RWPE2 (cell line): ENCODE results near the gene GATD1.
A peak's percentile ranks its signal among the peaks of the same experiment; 100 is the strongest.

Source experiments
- ATAC-seq: fragments of 200-7000 bp; cut with Tn5 transposase; 3 replicates; pipeline ENCODE4 v1.9.1; 2021; ENCODE audit warnings: low read depth
- DNase-seq: peaks from one replicate; pipeline ENCODE4 v3.0.0-alpha.2; 2020; ENCODE audit warnings: low spot score
- H3K27ac ChIP-seq: fragments of 450-650 bp; 2 replicates; pipeline ENCODE4 v1.5.1; 2017; ENCODE audit warnings: mild to moderate bottlenecking; ENCODE audit not compliant: poor library complexity, severe bottlenecking
- H3K27me3 ChIP-seq: fragments of 250-450 bp; sonication (Bioruptor Pico); 2 replicates; pipeline ENCODE4 v1.5.1; 2021; ENCODE audit warnings: mild to moderate bottlenecking, moderate library complexity; ENCODE audit not compliant: insufficient read depth, poor library complexity, severe bottlenecking
- H3K36me3 ChIP-seq: fragments of 250-450 bp; sonication (Bioruptor Pico); 2 replicates; pipeline ENCODE4 v1.5.1; 2020; ENCODE audit warnings: low read depth, mild to moderate bottlenecking, moderate library complexity
- H3K4me1 ChIP-seq: fragments of 250-450 bp; sonication (Bioruptor Pico); 2 replicates; pipeline ENCODE4 v1.5.1; 2021; ENCODE audit warnings: mild to moderate bottlenecking, moderate library complexity; ENCODE audit not compliant: insufficient read depth, poor library complexity, severe bottlenecking
- H3K4me3 ChIP-seq: fragments of 250-450 bp; sonication (Bioruptor Pico); 2 replicates; pipeline ENCODE4 v1.5.1; 2021; ENCODE audit warnings: mild to moderate bottlenecking, moderate library complexity; ENCODE audit not compliant: severe bottlenecking
- H3K9me3 ChIP-seq: fragments of 250-450 bp; sonication (Bioruptor Pico); 2 replicates; pipeline ENCODE4 v1.5.1; 2021; ENCODE audit warnings: mild to moderate bottlenecking, moderate library complexity; ENCODE audit not compliant: severe bottlenecking
- TF ChIP-seq, protein P1 (sequence below): fragments of 450-650 bp; IDR thresholded peaks from one replicate; pipeline ENCODE4 v1.5.1; 2017; ENCODE audit warnings: mild to moderate bottlenecking, moderate library complexity; ENCODE audit not compliant: poor library complexity, severe bottlenecking

GATD1 gene

DNA sequence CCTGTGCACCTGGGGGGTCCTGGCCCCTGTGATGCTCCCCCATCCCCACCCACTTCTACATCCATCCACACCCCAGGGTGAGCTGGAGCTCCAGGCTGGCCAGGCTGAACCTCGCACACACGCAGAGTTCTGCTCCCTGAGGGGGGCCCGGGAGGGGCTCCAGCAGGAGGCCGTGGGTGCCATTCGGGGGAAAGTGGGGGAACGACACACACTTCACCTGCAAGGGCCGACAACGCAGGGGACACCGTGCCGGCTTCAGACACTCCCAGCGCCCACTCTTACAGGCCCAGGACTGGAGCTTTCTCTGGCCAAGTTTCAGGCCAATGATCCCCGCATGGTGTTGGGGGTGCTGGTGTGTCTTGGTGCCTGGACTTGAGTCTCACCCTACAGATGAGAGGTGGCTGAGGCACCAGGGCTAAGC is 50.0 kb downstream of the GATD1 start:
- Histone ChIP-seq H3K9me3 (no peaks in the 10 kb centered on the region), H3K27me3 (no peaks in the 10 kb centered on the region), H3K4me1 (peaks cover 15% of the 10 kb centered on the region), H3K27ac (peak overlapping the region; percentile 71), H3K4me3 (no peak overlapping the region), H3K36me3 (peaks cover 40% of the 10 kb centered on the region)
- TF ChIP-seq, protein P1, sequence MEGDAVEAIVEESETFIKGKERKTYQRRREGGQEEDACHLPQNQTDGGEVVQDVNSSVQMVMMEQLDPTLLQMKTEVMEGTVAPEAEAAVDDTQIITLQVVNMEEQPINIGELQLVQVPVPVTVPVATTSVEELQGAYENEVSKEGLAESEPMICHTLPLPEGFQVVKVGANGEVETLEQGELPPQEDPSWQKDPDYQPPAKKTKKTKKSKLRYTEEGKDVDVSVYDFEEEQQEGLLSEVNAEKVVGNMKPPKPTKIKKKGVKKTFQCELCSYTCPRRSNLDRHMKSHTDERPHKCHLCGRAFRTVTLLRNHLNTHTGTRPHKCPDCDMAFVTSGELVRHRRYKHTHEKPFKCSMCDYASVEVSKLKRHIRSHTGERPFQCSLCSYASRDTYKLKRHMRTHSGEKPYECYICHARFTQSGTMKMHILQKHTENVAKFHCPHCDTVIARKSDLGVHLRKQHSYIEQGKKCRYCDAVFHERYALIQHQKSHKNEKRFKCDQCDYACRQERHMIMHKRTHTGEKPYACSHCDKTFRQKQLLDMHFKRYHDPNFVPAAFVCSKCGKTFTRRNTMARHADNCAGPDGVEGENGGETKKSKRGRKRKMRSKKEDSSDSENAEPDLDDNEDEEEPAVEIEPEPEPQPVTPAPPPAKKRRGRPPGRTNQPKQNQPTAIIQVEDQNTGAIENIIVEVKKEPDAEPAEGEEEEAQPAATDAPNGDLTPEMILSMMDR: no peak
- DNase-seq (peak; percentile 68), ATAC-seq (peak; percentile 1; the same call in 1 of the 3 replicates)

DNA sequence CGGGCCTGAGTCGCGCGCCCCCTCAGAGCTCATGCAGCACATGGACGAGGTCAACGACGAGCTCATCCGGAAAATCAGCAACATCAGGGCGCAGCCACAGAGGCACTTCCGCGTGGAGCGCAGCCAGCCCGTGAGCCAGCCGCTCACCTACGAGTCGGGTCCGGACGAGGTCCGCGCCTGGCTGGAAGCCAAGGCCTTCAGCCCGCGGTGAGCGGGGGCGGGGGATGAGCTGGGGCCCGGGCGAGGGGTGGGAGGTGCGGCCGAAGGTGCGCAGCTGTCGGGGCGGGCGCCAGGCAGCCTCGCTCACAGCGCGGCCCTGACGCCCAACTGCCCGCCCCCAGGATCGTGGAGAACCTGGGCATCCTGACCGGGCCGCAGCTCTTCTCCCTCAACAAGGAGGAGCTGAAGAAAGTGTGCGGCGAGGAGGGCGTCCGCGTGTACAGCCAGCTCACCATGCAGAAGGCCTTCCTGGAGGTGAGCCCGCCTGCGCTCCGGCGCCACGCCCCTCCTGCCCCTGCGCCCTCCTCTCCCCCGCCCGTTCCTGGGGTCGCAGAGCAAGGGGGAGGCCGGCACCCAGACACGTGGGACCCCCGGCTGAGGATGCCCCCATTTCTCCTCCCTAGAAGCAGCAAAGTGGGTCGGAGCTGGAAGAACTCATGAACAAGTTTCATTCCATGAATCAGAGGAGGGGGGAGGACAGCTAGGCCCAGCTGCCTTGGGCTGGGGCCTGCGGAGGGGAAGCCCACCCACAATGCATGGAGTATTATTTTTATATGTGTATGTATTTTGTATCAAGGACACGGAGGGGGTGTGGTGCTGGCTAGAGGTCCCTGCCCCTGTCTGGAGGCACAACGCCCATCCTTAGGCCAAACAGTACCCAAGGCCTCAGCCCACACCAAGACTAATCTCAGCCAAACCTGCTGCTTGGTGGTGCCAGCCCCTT is 50.7 kb downstream of the GATD1 start:
- Histone ChIP-seq H3K4me3 (no peak overlapping the region), H3K27ac (peak overlapping the region; percentile 71), H3K27me3 (no peaks in the 10 kb centered on the region), H3K36me3 (peaks cover 47% of the 10 kb centered on the region), H3K9me3 (no peaks in the 10 kb centered on the region), H3K4me1 (peaks cover 15% of the 10 kb centered on the region)
- DNase-seq (peak; percentile 82), ATAC-seq (peak; percentile 7)
- TF ChIP-seq, protein P1: no peak

DNA sequence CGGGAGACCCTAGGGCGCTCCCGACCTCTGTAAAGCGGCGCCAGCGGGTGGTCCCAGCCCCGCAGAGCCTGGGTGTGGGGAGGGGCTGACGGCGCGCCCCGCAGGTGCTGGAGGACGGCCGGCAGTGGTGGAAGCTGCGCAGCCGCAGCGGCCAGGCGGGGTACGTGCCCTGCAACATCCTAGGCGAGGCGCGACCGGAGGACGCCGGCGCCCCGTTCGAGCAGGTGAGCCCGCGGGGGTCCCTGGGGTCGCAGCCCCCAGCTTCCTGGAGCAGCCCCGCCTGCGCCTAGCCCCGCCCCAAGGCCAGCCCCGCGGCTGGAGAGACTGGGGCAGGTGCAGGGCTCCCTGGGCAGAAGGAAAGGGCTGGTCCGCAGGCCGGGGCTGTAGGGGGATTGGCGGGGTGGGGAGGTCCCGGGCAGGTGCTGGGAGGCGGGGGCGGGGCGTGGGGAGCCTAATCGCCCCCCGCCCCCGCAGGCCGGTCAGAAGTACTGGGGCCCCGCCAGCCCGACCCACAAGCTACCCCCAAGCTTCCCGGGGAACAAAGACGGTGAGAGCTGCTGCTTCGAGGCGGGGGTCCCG is 51.6 kb downstream of the GATD1 start:
- Histone ChIP-seq H3K36me3 (peaks cover 54% of the 10 kb centered on the region), H3K27me3 (no peaks in the 10 kb centered on the region), H3K27ac (peak overlapping the region; percentile 71), H3K4me1 (peaks cover 15% of the 10 kb centered on the region), H3K9me3 (no peaks in the 10 kb centered on the region), H3K4me3 (no peak overlapping the region)
- DNase-seq (peak; percentile 67), ATAC-seq (no peak)
- TF ChIP-seq, protein P1: no peak

DNA sequence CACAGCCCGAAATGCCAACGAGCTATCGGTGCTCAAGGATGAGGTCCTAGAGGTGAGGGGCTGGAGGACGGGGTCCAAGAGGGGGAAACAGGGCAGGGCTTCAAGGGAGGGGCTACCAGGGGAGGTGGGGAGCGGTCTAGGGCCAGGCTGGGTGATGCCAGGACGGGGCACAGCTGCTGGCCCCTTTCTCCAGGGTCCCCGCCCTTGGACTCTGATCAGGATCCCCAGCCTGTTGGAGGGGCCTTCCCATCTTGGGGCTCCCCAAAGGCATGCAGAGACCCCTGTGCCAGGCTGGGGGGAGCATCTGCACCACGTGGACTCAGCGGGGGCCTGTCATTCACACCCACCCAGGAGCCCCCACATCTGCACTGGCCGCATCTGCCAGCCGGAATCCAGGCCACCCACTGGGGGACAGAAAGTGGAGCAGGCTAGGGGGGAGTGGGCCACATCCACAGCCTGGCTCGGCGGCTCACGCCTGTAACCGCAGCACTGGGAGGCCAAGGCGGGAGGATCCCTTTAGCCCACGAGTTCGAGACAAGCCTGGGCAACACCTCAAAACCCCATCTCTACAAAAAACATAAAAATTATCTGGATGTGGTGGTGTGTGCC is 52.4 kb downstream of the GATD1 start:
- Histone ChIP-seq H3K27ac (no peak overlapping the region), H3K27me3 (no peaks in the 10 kb centered on the region), H3K36me3 (peaks cover 61% of the 10 kb centered on the region), H3K9me3 (no peaks in the 10 kb centered on the region), H3K4me1 (peaks cover 15% of the 10 kb centered on the region), H3K4me3 (no peak overlapping the region)
- TF ChIP-seq, protein P1: no peak
- DNase-seq (no peak), ATAC-seq (no peak)
